H1 (cell line): Measurements from ENCODE around the gene MTAP. TPM values are rescaled to one million over a fixed set of nuclear protein-coding genes. Genes with fewer than 3 reads are reported as not detected.

Experiments
- CTCF ChIA-PET: fragments of 300-600 bp; sonication (Branson Sonifier 250); formaldehyde crosslinking; loops from one replicate; lab custom pipeline; 2021; ENCODE audit not compliant: partially characterized antibody; lab: Charles Lee
- POLR2A ChIA-PET: fragments of 300-600 bp; sonication (Branson Sonifier 250); formaldehyde crosslinking; loops from one replicate; lab custom pipeline; 2021; ENCODE audit warnings: inconsistent platforms; ENCODE audit not compliant: partially characterized antibody; lab: Charles Lee
- DNase-seq, 2 experiments: peaks; one replicate each; pipeline versions ENCODE4 v3.0.0 to v3.0.0-alpha.2; 2010 to 2022; ENCODE audit warnings: low spot score in 2 of 2, low read depth in 1 of 2, mixed read lengths in 1 of 2
- FAIRE-seq: peaks from 2 replicates; lab custom pipeline; 2011; peaks lifted over from hg19 to GRCh38; lab: Jason Lieb, UNC
- H2AFZ ChIP-seq: 2 replicates; pipeline ENCODE4 v1.8.1; 2012; ENCODE audit warnings: low read length, inconsistent platforms
- H2AK5ac ChIP-seq: 2 replicates; pipeline ENCODE4 v1.6.1; 2013; ENCODE audit warnings: low read depth, low read length
- H2BK120ac ChIP-seq: replicated peaks from 2 replicates; pipeline ENCODE3; 2013; ENCODE audit warnings: low read depth, low read length, inconsistent platforms
- H2BK12ac ChIP-seq: 2 replicates; pipeline ENCODE4 v1.6.1; 2013; ENCODE audit warnings: low read depth, low read length
- H2BK15ac ChIP-seq: 2 replicates; pipeline ENCODE4 v1.6.1; 2013; ENCODE audit warnings: low read length
- H2BK20ac ChIP-seq: 2 replicates; pipeline ENCODE4 v1.6.1; 2013; ENCODE audit warnings: low read length
- H2BK5ac ChIP-seq: 2 replicates; pipeline ENCODE4 v1.6.1; 2013; ENCODE audit warnings: low read depth, low read length
- H3K14ac ChIP-seq: 2 replicates; pipeline ENCODE4 v1.6.1; 2013; ENCODE audit warnings: inconsistent platforms; ENCODE audit not compliant: insufficient read length
- H3K18ac ChIP-seq: 2 replicates; pipeline ENCODE4 v1.6.1; 2013; ENCODE audit warnings: low read length; ENCODE audit errors: extremely low read depth
- H3K23ac ChIP-seq: 2 replicates; pipeline ENCODE4 v1.6.1; 2013; ENCODE audit warnings: inconsistent platforms; ENCODE audit not compliant: insufficient read length
- H3K23me2 ChIP-seq: 2 replicates; pipeline ENCODE4 v1.6.1; 2013; ENCODE audit warnings: low read depth, low read length
- H3K27ac ChIP-seq: 2 replicates; pipeline ENCODE4 v1.6.1; 2011; ENCODE audit warnings: low read depth, low read length, inconsistent platforms
- H3K27me3 ChIP-seq, 4 experiments: replicated peaks in 1 of 4; 1 replicate in 1 of 4; 2 replicates in 3 of 4; pipeline versions ENCODE4 v1.6.1 to v1.8.1; 2011 to 2013; ENCODE audit warnings: low read length in 3 of 4, mild to moderate bottlenecking in 3 of 4, inconsistent platforms in 2 of 4, mixed read lengths in 2 of 4, moderate library complexity in 1 of 4; ENCODE audit not compliant: control insufficient read depth in 3 of 4, insufficient read depth in 3 of 4; ENCODE audit errors: extremely low read depth in 1 of 4
- H3K36me3 ChIP-seq, 4 experiments: 2 replicates each; pipeline versions ENCODE4 v1.6.1 to v1.8.1; 2011 to 2013; ENCODE audit warnings: mild to moderate bottlenecking in 4 of 4, low read length in 3 of 4, moderate library complexity in 2 of 4, control low read depth in 1 of 4, inconsistent platforms in 1 of 4; ENCODE audit not compliant: insufficient read depth in 4 of 4, control insufficient read depth in 2 of 4
- H3K4ac ChIP-seq: replicated peaks from 2 replicates; pipeline ENCODE3; 2013; ENCODE audit warnings: low read length, low read depth, mixed read lengths, inconsistent platforms; ENCODE audit not compliant: insufficient read length
- H3K4me1 ChIP-seq, 4 experiments: replicated peaks in 1 of 4; 1 replicate in 1 of 4; 2 replicates in 3 of 4; pipeline versions ENCODE4 v1.6.1 to v1.8.1; 2011 to 2013; ENCODE audit warnings: low read length in 3 of 4, inconsistent platforms in 2 of 4, mixed read lengths in 1 of 4; ENCODE audit not compliant: insufficient read depth in 4 of 4, control insufficient read depth in 3 of 4
- H3K4me2 ChIP-seq, 2 experiments: 2 replicates each; pipeline versions ENCODE4 v1.6.1 to v1.8.1; 2011 to 2013; ENCODE audit warnings: low read depth in 2 of 2, low read length in 2 of 2, control low read depth in 1 of 2, inconsistent platforms in 1 of 2, mild to moderate bottlenecking in 1 of 2; ENCODE audit not compliant: insufficient read depth in 1 of 2
- H3K4me3 ChIP-seq, 4 experiments: fragments of 200-600, 300-600 bp in 1 of 4; sonication (generic), shearing (Covaris generic), sonication (Bioruptor Twin) in 1 of 4; 2 replicates each; pipeline versions ENCODE4 v1.5.1 to v1.8.1; 2011 to 2016; ENCODE audit warnings: low read length in 4 of 4, low read depth in 3 of 4, control low read depth in 2 of 4, inconsistent platforms in 2 of 4, mild to moderate bottlenecking in 2 of 4, mixed read lengths in 1 of 4, moderate library complexity in 1 of 4; ENCODE audit not compliant: insufficient read depth in 2 of 4; ENCODE audit errors: extremely low read depth in 1 of 4
- H3K56ac ChIP-seq: replicated peaks from 2 replicates; pipeline ENCODE3; 2013; ENCODE audit warnings: low read depth, mild to moderate bottlenecking, mixed read lengths, low read length, inconsistent platforms; ENCODE audit not compliant: insufficient read length
- H3K79me1 ChIP-seq: 2 replicates; pipeline ENCODE4 v1.6.1; 2013; ENCODE audit warnings: low read depth, low read length, control low read depth
- H3K79me2 ChIP-seq, 2 experiments: 2 replicates each; pipeline versions ENCODE4 v1.6.1 to v1.8.1; 2012 to 2013; ENCODE audit warnings: low read length in 2 of 2, mild to moderate bottlenecking in 2 of 2, inconsistent platforms in 1 of 2; ENCODE audit not compliant: insufficient read depth in 2 of 2, control insufficient read depth in 1 of 2
- H3K9ac ChIP-seq, 4 experiments: replicated peaks in 1 of 4; 1 replicate in 1 of 4; 2 replicates in 3 of 4; pipeline versions ENCODE4 v1.6.1 to v1.8.1; 2011 to 2013; ENCODE audit warnings: low read depth in 3 of 4, low read length in 3 of 4, control low read depth in 2 of 4, mild to moderate bottlenecking in 2 of 4, moderate library complexity in 2 of 4, inconsistent platforms in 1 of 4; ENCODE audit errors: extremely low read depth in 1 of 4
- H3K9me3 ChIP-seq, 2 experiments: 2 replicates each; pipeline versions ENCODE4 v1.6.1 to v1.8.1; 2012 to 2013; ENCODE audit warnings: mild to moderate bottlenecking in 2 of 2, moderate library complexity in 2 of 2, control low read depth in 1 of 2, inconsistent platforms in 1 of 2, low read depth in 1 of 2, low read length in 1 of 2, mixed read lengths in 1 of 2; ENCODE audit not compliant: insufficient read depth in 2 of 2
- H4K20me1 ChIP-seq, 2 experiments: replicated peaks in 1 of 2; 2 replicates each; pipeline versions ENCODE3 to v1.8.1; 2011 to 2013; ENCODE audit warnings: inconsistent platforms in 2 of 2, low read length in 2 of 2, mild to moderate bottlenecking in 1 of 2; ENCODE audit not compliant: insufficient read depth in 2 of 2, control insufficient read depth in 1 of 2
- H4K5ac ChIP-seq: 2 replicates; pipeline ENCODE4 v1.6.1; 2013; ENCODE audit warnings: low read length, low read depth, mixed read lengths, inconsistent platforms; ENCODE audit not compliant: insufficient read length
- H4K8ac ChIP-seq: 2 replicates; pipeline ENCODE4 v1.8.0; 2013; ENCODE audit warnings: mild to moderate bottlenecking, moderate library complexity, low read length, inconsistent platforms; ENCODE audit not compliant: insufficient read depth; ENCODE audit errors: extremely low read depth
- H4K91ac ChIP-seq: replicated peaks from 2 replicates; pipeline ENCODE3; 2013; ENCODE audit warnings: low read length, mixed read lengths, inconsistent platforms; ENCODE audit not compliant: insufficient read length
- ASH2L ChIP-seq: fragments of 200-600, 300-600 bp; sonication (generic); IDR thresholded peaks from one replicate; pipeline ENCODE4 v1.7.1; 2017; ENCODE audit warnings: low read length
- BRCA1 ChIP-seq: IDR thresholded peaks from 2 replicates; pipeline ENCODE4 v1.6.1; 2012; ENCODE audit warnings: low read depth, low read length, improper control_type of control experiment
- CHD2 ChIP-seq: IDR thresholded peaks from 2 replicates; pipeline ENCODE4 v1.6.1; 2012; ENCODE audit warnings: low read length, improper control_type of control experiment
- CREB1 ChIP-seq: IDR thresholded peaks from 2 replicates; pipeline ENCODE4 v1.6.1; 2012; ENCODE audit warnings: inconsistent platforms
- JUN ChIP-seq: IDR thresholded peaks from 2 replicates; pipeline ENCODE4 v1.6.1; 2011; ENCODE audit warnings: low read depth, mild to moderate bottlenecking, improper control_type of control experiment, low read length
- NRF1 ChIP-seq: IDR thresholded peaks from 2 replicates; pipeline ENCODE4 v1.6.1; 2011; ENCODE audit warnings: mild to moderate bottlenecking, low read depth, low read length, improper control_type of control experiment
- RBBP5 ChIP-seq: IDR thresholded peaks from 2 replicates; pipeline ENCODE4 v1.7.1; 2012; ENCODE audit warnings: low read depth, mild to moderate bottlenecking, inconsistent platforms, low read length, moderate library complexity, borderline replicate concordance
- RXRA ChIP-seq: IDR thresholded peaks from 2 replicates; pipeline ENCODE4 v1.6.1; 2011; ENCODE audit warnings: low read depth, mild to moderate bottlenecking, low read length, moderate library complexity; ENCODE audit not compliant: insufficient read depth
- SP2 ChIP-seq: IDR thresholded peaks from 2 replicates; pipeline ENCODE4 v1.6.1; 2012; ENCODE audit warnings: mild to moderate bottlenecking, low read length, inconsistent platforms
- TBP ChIP-seq: IDR thresholded peaks from 2 replicates; pipeline ENCODE4 v1.6.1; 2011; ENCODE audit warnings: low read depth, low read length, improper control_type of control experiment
- WGBS, 2 experiments: shearing (Covaris generic) in 1 of 2; methylation state at CpG; one replicate each; pipeline versions ENCODE4 v1.1.6 to v1.1.7; 2013 to 2015; ENCODE audit warnings: low lambda C conversion rate in 2 of 2, mixed read lengths in 2 of 2, inconsistent platforms in 1 of 2, low coverage in 1 of 2, missing lambda C conversion rate in 1 of 2; ENCODE audit not compliant: insufficient replicate concordance in 2 of 2, insufficient coverage in 1 of 2, insufficient read length in 1 of 2; ENCODE audit errors: extremely low coverage in 1 of 2, missing lambda C conversion rate in 1 of 2; 5-methylcytosine and 5-hydroxymethylcytosine counted together
- polyA plus RNA-seq, 7 experiments: library from polyadenylated mRNA; depleted of rRNA in 3 of 7; stranded (reverse) in 5 of 7; unstranded in 2 of 7; fragments of >200 nt in 5 of 7; fragments of 200-250 nt in 2 of 7; gene quantifications; 1 replicate in 5 of 7; 2 replicates in 1 of 7; 4 replicates in 1 of 7; pipeline versions ENCODE4 v1.2.1 to v1.2.3, GENCODE V29; 2011 to 2013; ENCODE audit warnings: missing spikeins in 2 of 7, mixed read lengths in 2 of 7
- total RNA-seq: library from RNA; stranded (reverse); fragmentation: NEBNext Ultra II Directional; extraction: Animal tissue kit (Norgen Biotek cat#: 25700); gene quantifications from 2 replicates; pipeline ENCODE4 v1.2.1, GENCODE V29; 2021
- TF ChIP-seq, protein P1 (sequence below): IDR thresholded peaks from 2 replicates; pipeline ENCODE4 v1.6.1; 2011; ENCODE audit warnings: low read depth, mild to moderate bottlenecking, low read length; ENCODE audit not compliant: insufficient read depth
- TF ChIP-seq, protein P2 (sequence below), 3 experiments: IDR thresholded peaks; 1 replicate in 2 of 3; 2 replicates in 1 of 3; pipeline versions ENCODE4 v1.5.1 to v1.6.1; 2011; ENCODE audit warnings: low read length in 3 of 3, mild to moderate bottlenecking in 3 of 3, inconsistent platforms in 2 of 3, low read depth in 1 of 3, moderate library complexity in 1 of 3; ENCODE audit not compliant: insufficient read depth in 1 of 3; ENCODE audit errors: control extremely low read depth in 1 of 3

The MTAP gene
- total and polyA plus RNA-seq, 2 of the 8 experiments (the other 6 are each of a cell fraction or from before 2014, with no cell fraction given): 16.4 to 100 TPM

DNA sequence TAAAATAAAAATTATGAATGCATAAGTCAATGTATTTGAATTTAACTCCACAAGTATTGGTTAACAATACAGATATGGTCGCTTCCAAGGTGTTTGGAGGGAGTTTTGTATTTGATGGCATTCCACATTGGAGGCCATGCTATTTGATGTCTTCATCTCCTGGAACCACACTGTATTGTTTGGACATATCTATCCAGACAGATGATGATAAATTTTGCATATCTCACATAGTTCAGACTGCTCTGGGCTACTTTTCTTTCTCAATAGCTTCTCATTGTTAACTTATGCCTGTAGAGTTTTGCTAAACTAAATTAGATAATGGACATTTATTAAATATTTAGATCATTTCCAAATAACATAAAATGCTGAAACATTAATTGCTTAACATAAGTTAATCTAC is 133.7 kb downstream of the MTAP start:
- Histone ChIP-seq H3K79me1 (no peaks in the 10 kb centered on the region), H3K79me2 (no peaks in the 10 kb centered on the region), H3K36me3 (no peaks in the 10 kb centered on the region), H4K20me1 (no peaks in the 10 kb centered on the region), H3K56ac (no peak overlapping the region), H2AK5ac (no peak overlapping the region), H2BK5ac (no peak overlapping the region), H3K4me1 (peaks cover 0 to 6% (median 3%) of the 10 kb centered on the region in 4 experiments; a peak in 2 of 7 replicates), H3K4me3 (no peak overlapping the region), H2BK120ac (no peak overlapping the region), H2BK12ac (no peak overlapping the region), H3K18ac (no peak overlapping the region), H3K23ac (no peak overlapping the region), H3K27ac (no peak overlapping the region), H2BK15ac (no peak overlapping the region), H4K5ac (no peak overlapping the region), H3K4me2 (no peak overlapping the region), H4K91ac (no peak overlapping the region), H3K23me2 (no peaks in the 10 kb centered on the region), H2BK20ac (no peak overlapping the region), H2AFZ (no peak overlapping the region), H3K9me3 (no peaks in the 10 kb centered on the region), H4K8ac (no peak overlapping the region), H3K4ac (no peak overlapping the region), H3K14ac (no peak overlapping the region), H3K9ac (no peak overlapping the region), H3K27me3 (no peaks in the 10 kb centered on the region)
- 89% methylated on average over 1 of the region's 1 CpG; no CpG with 5 or more reads in 1 of the 2 experiments for WGBS, 2 experiments
- ChIA-PET CTCF (interaction anchor here (0.9 to 1.1 kb wide), 2 partner anchors 16 to 308 kb away, joined by 3 read pairs; no protein-coding TSS in a partner anchor), POLR2A (no interaction called here)
- no peak for DNase-seq
- no peak for FAIRE-seq
- TF ChIP-seq, protein P1, sequence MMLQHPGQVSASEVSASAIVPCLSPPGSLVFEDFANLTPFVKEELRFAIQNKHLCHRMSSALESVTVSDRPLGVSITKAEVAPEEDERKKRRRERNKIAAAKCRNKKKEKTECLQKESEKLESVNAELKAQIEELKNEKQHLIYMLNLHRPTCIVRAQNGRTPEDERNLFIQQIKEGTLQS: no peak
- TF ChIP-seq JUN: no peak
- TF ChIP-seq ASH2L: no peak
- TF ChIP-seq CREB1: no peak
- no peak for TF ChIP-seq NRF1
- TF ChIP-seq BRCA1: no peak
- TF ChIP-seq RXRA: no peak
- TF ChIP-seq, protein P2, sequence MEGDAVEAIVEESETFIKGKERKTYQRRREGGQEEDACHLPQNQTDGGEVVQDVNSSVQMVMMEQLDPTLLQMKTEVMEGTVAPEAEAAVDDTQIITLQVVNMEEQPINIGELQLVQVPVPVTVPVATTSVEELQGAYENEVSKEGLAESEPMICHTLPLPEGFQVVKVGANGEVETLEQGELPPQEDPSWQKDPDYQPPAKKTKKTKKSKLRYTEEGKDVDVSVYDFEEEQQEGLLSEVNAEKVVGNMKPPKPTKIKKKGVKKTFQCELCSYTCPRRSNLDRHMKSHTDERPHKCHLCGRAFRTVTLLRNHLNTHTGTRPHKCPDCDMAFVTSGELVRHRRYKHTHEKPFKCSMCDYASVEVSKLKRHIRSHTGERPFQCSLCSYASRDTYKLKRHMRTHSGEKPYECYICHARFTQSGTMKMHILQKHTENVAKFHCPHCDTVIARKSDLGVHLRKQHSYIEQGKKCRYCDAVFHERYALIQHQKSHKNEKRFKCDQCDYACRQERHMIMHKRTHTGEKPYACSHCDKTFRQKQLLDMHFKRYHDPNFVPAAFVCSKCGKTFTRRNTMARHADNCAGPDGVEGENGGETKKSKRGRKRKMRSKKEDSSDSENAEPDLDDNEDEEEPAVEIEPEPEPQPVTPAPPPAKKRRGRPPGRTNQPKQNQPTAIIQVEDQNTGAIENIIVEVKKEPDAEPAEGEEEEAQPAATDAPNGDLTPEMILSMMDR (IDR thresholded peaks at IDR 0.05; ENCODE audit: control extremely low read depth in 1 of 3, insufficient read depth in 1 of 3, low read depth in 1 of 3, low read length in 3 of 3): no peak
- no peak for TF ChIP-seq TBP
- no peak for TF ChIP-seq RBBP5
- TF ChIP-seq CHD2: no peak
- TF ChIP-seq SP2: no peak
